ENCODE measurements around the gene DIAPH2. TPM values are rescaled to one million over a fixed set of nuclear protein-coding genes. Genes with fewer than 3 reads are reported as not detected.

DIAPH2 gene
- polyA plus RNA-seq, 1 experiment = 10.6 TPM

GRCh38 chrX:97416461-97416860 lies 731.8 kb downstream of the DIAPH2 start:
- H3K27me3 ChIP-seq (ENCODE audit: control insufficient read depth, insufficient read depth, low read length) = no peaks in the 10 kb centered on the region
- no peak for TF ChIP-seq CTCF (IDR thresholded peaks at IDR 0.05; ENCODE audit: low read depth, low read length)
- H3K9me3 ChIP-seq (ENCODE audit: control insufficient read depth, insufficient read depth, low read length) = no peaks in the 10 kb centered on the region
- H3K27ac ChIP-seq (ENCODE audit: low read depth, low read length) = no peak overlapping the region
- no peak for DNase-seq (ENCODE audit: low read depth, low spot score)
- H3K4me3 ChIP-seq (ENCODE audit: low read depth, low read length) = no peak overlapping the region
- ChIA-PET POLR2A (no interaction called here), CTCF (no interaction called here)

GRCh38 chrX:97429101-97429500 lies 744.5 kb downstream of the DIAPH2 start:
- Histone ChIP-seq H3K27me3 (ENCODE audit: control insufficient read depth, insufficient read depth, low read length) (no peaks in the 10 kb centered on the region), H3K4me3 (ENCODE audit: low read depth, low read length) (no peak overlapping the region), H3K27ac (ENCODE audit: low read depth, low read length) (no peak overlapping the region), H3K9me3 (ENCODE audit: control insufficient read depth, insufficient read depth, low read length) (no peaks in the 10 kb centered on the region)
- DNase-seq (ENCODE audit: low read depth, low spot score) = no peak
- TF ChIP-seq CTCF (IDR thresholded peaks at IDR 0.05; ENCODE audit: low read depth, low read length) = no peak
- ChIA-PET CTCF (no interaction called here), POLR2A (no interaction called here)

GRCh38 chrX:97431281-97431680 lies 746.6 kb downstream of the DIAPH2 start:
- CTCF ChIA-PET = no interaction called here
- Histone ChIP-seq H3K27me3 (ENCODE audit: control insufficient read depth, insufficient read depth, low read length) (no peaks in the 10 kb centered on the region), H3K27ac (ENCODE audit: low read depth, low read length) (no peak overlapping the region), H3K4me3 (ENCODE audit: low read depth, low read length) (no peak overlapping the region), H3K9me3 (ENCODE audit: control insufficient read depth, insufficient read depth, low read length) (no peaks in the 10 kb centered on the region)
- POLR2A ChIA-PET = no interaction called here
- no peak for TF ChIP-seq CTCF (IDR thresholded peaks at IDR 0.05; ENCODE audit: low read depth, low read length)
- no peak for DNase-seq (ENCODE audit: low read depth, low spot score)

GRCh38 chrX:97446298-97446882 lies 761.7 kb downstream of the DIAPH2 start:
- no peak overlapping the region for H3K4me3 ChIP-seq (ENCODE audit: low read depth, low read length)
- 0 out of 2 replicates have a peak, but pooled peaks have one; percentile 37 for TF ChIP-seq CTCF (IDR thresholded peaks at IDR 0.05; ENCODE audit: low read depth, low read length)
- POLR2A ChIA-PET = no interaction called here
- no peaks in the 10 kb centered on the region for H3K27me3 ChIP-seq (ENCODE audit: control insufficient read depth, insufficient read depth, low read length)
- no peak overlapping the region for H3K27ac ChIP-seq (ENCODE audit: low read depth, low read length)
- no peak for DNase-seq (ENCODE audit: low read depth, low spot score)
- H3K9me3 ChIP-seq (ENCODE audit: control insufficient read depth, insufficient read depth, low read length) = no peaks in the 10 kb centered on the region
- CTCF ChIA-PET = interaction anchor here (0.5 to 1.4 kb wide), 5 partner anchors 9 to 663 kb away, joined by 3 to 4 read pairs (median 3); no protein-coding TSS in a partner anchor

- ChIA-PET CTCF (interaction anchor here (0.6 to 1.4 kb wide), 3 partner anchors 8 to 499 kb away, joined by 3 to 4 read pairs (median 4); no protein-coding TSS in a partner anchor), POLR2A (no interaction called here)
- Histone ChIP-seq H3K9me3 (ENCODE audit: control insufficient read depth, insufficient read depth, low read length) (no peaks in the 10 kb centered on the region), H3K4me3 (ENCODE audit: low read depth, low read length) (no peak overlapping the region), H3K27me3 (ENCODE audit: control insufficient read depth, insufficient read depth, low read length) (no peaks in the 10 kb centered on the region), H3K27ac (ENCODE audit: low read depth, low read length) (no peak overlapping the region)
- no peak for TF ChIP-seq CTCF (IDR thresholded peaks at IDR 0.05; ENCODE audit: low read depth, low read length)
- DNase-seq (ENCODE audit: low read depth, low spot score) = no peak
These were observed 762.7 kb downstream of the DIAPH2 start for GRCh38 chrX:97447306-97447705.
